Suprapubic skin (tissue), 4 donors: Measurements from ENCODE around the gene RPP14. TPM values are rescaled to one million over a fixed set of nuclear protein-coding genes. Genes with fewer than 3 reads are reported as not detected.

Experiments used
- DNase-seq, 2 donors: peaks; one replicate each; pipeline ENCODE4 v3.0.0-alpha.2; 2019; ENCODE audit warnings: low spot score in 2 of 2
- H3K27ac ChIP-seq: fragments of 200-600 bp; sonication (generic); one replicate; pipeline ENCODE4 v1.5.1; 2019
- H3K27me3 ChIP-seq: fragments of 200-600 bp; sonication (generic); one replicate; pipeline ENCODE4 v1.5.1; 2019
- H3K36me3 ChIP-seq: fragments of 200-600 bp; sonication (generic); one replicate; pipeline ENCODE4 v1.5.1; 2019
- H3K4me1 ChIP-seq: fragments of 200-600 bp; sonication (generic); one replicate; pipeline ENCODE4 v1.5.1; 2019
- H3K4me3 ChIP-seq: fragments of 200-600 bp; sonication (generic); one replicate; pipeline ENCODE4 v1.5.1; 2019; ENCODE audit warnings: mild to moderate bottlenecking
- H3K9me3 ChIP-seq: fragments of 200-600 bp; sonication (generic); one replicate; pipeline ENCODE4 v1.5.1; 2019
- CTCF ChIP-seq, 2 donors: fragments of 200-600 bp in 1 of 2; fragments of 450-650 bp in 1 of 2; sonication (generic) in 1 of 2; IDR thresholded peaks; one replicate each; pipeline ENCODE4 v1.5.1; 2016 to 2019; ENCODE audit warnings: antibody characterized with exemption in 2 of 2, mild to moderate bottlenecking in 1 of 2, moderate library complexity in 1 of 2
- EP300 ChIP-seq: sonication (generic); formaldehyde crosslinking; IDR thresholded peaks from one replicate; pipeline ENCODE4 v1.6.1; 2017; ENCODE audit warnings: antibody characterized with exemption
- POLR2A ChIP-seq, 2 donors: fragments of 450-650 bp; IDR thresholded peaks; one replicate each; pipeline ENCODE4 v1.6.1; 2017; ENCODE audit warnings: antibody characterized with exemption in 2 of 2, mild to moderate bottlenecking in 2 of 2, moderate library complexity in 2 of 2
- POLR2AphosphoS5 ChIP-seq, 3 donors: sonication (generic); formaldehyde crosslinking; IDR thresholded peaks; one replicate each; pipeline ENCODE4 v1.6.1; 2017; ENCODE audit warnings: antibody characterized with exemption in 3 of 3
- WGBS: methylation state at CpG from one replicate; pipeline ENCODE4 v1.1.5; 2018; 5-methylcytosine and 5-hydroxymethylcytosine counted together
- total RNA-seq, 4 donors: library from RNA; depleted of rRNA; stranded (reverse); fragments of >200 nt; gene quantifications; one replicate each; pipeline ENCODE4 v1.1.0, GENCODE V29; 2016

RPP14 gene
- total RNA-seq, 4 donors from 2014 or later: 5.0 to 9.9 (median 8.0) TPM

DNA sequence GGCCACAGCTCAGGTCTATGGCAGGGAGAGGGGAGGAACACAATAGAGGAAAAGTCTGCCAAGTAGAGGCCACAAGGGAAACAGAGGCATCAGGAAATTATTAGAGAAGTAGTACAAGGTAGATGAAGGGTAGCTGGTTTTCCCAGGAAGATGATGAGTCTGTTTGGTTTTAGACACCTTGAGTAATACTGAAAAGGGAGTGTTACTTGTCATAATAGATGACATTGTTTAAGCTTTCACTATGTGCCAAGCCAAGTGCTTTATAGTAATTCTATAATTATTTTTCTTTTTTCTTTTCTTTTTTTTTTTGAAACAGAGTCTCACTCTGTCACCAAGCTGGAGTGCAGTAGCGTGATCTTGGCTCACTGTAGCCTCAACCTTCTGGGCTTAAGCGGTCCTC, 40.3 kb downstream of the RPP14 start:
- H3K9me3 ChIP-seq: no peaks in the 10 kb centered on the region
- DNase-seq: no peak
- H3K27me3 ChIP-seq: no peaks in the 10 kb centered on the region
- H3K27ac ChIP-seq: no peak overlapping the region
- H3K36me3 ChIP-seq: no peaks in the 10 kb centered on the region
- TF ChIP-seq POLR2A (IDR thresholded peaks at IDR 0.05): no peak
- TF ChIP-seq CTCF (IDR thresholded peaks at IDR 0.05): no peak
- no peak for TF ChIP-seq POLR2AphosphoS5 (IDR thresholded peaks at IDR 0.05)
- no peak for TF ChIP-seq EP300
- 41% methylated on average over 2 of the region's 2 CpGs for WGBS
- H3K4me3 ChIP-seq: no peak overlapping the region
- H3K4me1 ChIP-seq: peaks cover 24% of the 10 kb centered on the region

GRCh38 chr3:58347984-58348383, 41.9 kb downstream of the RPP14 start:
- Histone ChIP-seq H3K4me3 (no peak overlapping the region), H3K36me3 (no peaks in the 10 kb centered on the region), H3K27ac (no peak overlapping the region), H3K9me3 (no peaks in the 10 kb centered on the region), H3K27me3 (no peaks in the 10 kb centered on the region), H3K4me1 (peaks cover 27% of the 10 kb centered on the region)
- WGBS: 96% methylated on average over 7 of the region's 7 CpGs
- no peak for DNase-seq
- TF ChIP-seq EP300 (no peak), POLR2AphosphoS5 (IDR thresholded peaks at IDR 0.05) (no peak), CTCF (IDR thresholded peaks at IDR 0.05) (no peak), POLR2A (IDR thresholded peaks at IDR 0.05) (no peak)

GRCh38 chr3:58349792-58350626, 44.0 kb downstream of the RPP14 start:
- no peaks in the 10 kb centered on the region for H3K36me3 ChIP-seq
- DNase-seq: no peak
- H3K4me3 ChIP-seq: no peak overlapping the region
- peak overlapping the region; percentile 5 for H3K27ac ChIP-seq
- WGBS: 78% methylated on average over 7 of the region's 7 CpGs
- no peaks in the 10 kb centered on the region for H3K9me3 ChIP-seq
- H3K27me3 ChIP-seq: no peaks in the 10 kb centered on the region
- H3K4me1 ChIP-seq: peaks cover 27% of the 10 kb centered on the region
- TF ChIP-seq EP300 (no peak), POLR2A (IDR thresholded peaks at IDR 0.05) (no peak), CTCF (IDR thresholded peaks at IDR 0.05) (no peak), POLR2AphosphoS5 (IDR thresholded peaks at IDR 0.05) (no peak)

DNA sequence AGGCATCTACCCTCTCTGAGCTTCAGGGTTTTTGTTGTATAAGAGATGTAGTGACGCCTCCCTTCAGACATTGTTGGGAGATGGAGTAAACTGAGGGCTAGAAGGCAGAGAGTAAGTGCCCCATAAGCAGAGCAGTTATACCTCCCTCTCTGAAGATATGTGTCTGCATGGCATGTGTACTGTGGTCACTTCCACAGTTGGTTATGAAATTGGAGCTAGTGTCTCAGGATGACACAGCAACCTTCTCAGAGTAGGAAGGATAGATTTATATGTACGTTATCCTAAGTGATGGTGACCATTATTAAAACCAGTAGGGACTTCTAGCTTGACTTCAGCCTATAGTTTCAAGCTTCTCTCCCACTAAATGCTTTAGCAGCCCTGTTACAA, 44.6 kb downstream of the RPP14 start:
- Histone ChIP-seq H3K4me1 (peaks cover 33% of the 10 kb centered on the region), H3K36me3 (no peaks in the 10 kb centered on the region), H3K27ac (peak overlapping the region; percentile 5), H3K4me3 (no peak overlapping the region), H3K27me3 (no peaks in the 10 kb centered on the region), H3K9me3 (no peaks in the 10 kb centered on the region)
- TF ChIP-seq POLR2A (IDR thresholded peaks at IDR 0.05): no peak
- TF ChIP-seq POLR2AphosphoS5 (IDR thresholded peaks at IDR 0.05): no peak
- TF ChIP-seq EP300: no peak
- no peak for TF ChIP-seq CTCF (IDR thresholded peaks at IDR 0.05)
- no peak for DNase-seq
- WGBS: 88% methylated on average over 2 of the region's 2 CpGs

GRCh38 chr3:58351920-58352319, 45.9 kb downstream of the RPP14 start:
- H3K27ac ChIP-seq: no peak overlapping the region
- H3K36me3 ChIP-seq: no peaks in the 10 kb centered on the region
- H3K9me3 ChIP-seq: no peaks in the 10 kb centered on the region
- no peaks in the 10 kb centered on the region for H3K27me3 ChIP-seq
- TF ChIP-seq EP300 (no peak), POLR2A (IDR thresholded peaks at IDR 0.05) (no peak), POLR2AphosphoS5 (IDR thresholded peaks at IDR 0.05) (no peak), CTCF (IDR thresholded peaks at IDR 0.05) (no peak)
- no peak overlapping the region for H3K4me3 ChIP-seq
- DNase-seq: no peak
- peaks cover 33% of the 10 kb centered on the region for H3K4me1 ChIP-seq
- WGBS: 89% methylated on average over 3 of the region's 3 CpGs
